Testis (tissue), 3 donors: ENCODE results near the gene ATE1. TPM values are rescaled to one million over a fixed set of nuclear protein-coding genes. Genes with fewer than 3 reads are reported as not detected.
"Not testable (repeated sequence)": the region's sequence is repeated elsewhere in the genome, so short reads cannot be mapped to it uniquely, and the experiment has no call there.

Experiments used
- DNase-seq: peaks from one replicate; pipeline ENCODE4 v3.0.0-alpha.2; 2019
- H3K27ac ChIP-seq, 2 donors: fragments of 200-600 bp; sonication (generic); one replicate each; pipeline ENCODE4 v1.5.1; 2019
- H3K27me3 ChIP-seq: fragments of 200-600 bp; sonication (generic); one replicate; pipeline ENCODE4 v1.5.1; 2019
- H3K36me3 ChIP-seq: fragments of 200-600 bp; sonication (generic); one replicate; pipeline ENCODE4 v1.5.1; 2017; ENCODE audit warnings: low read depth; ENCODE audit errors: missing control alignments
- H3K4me1 ChIP-seq: fragments of 200-600 bp; sonication (generic); one replicate; pipeline ENCODE4 v1.5.1; 2019
- H3K4me3 ChIP-seq, 2 donors: fragments of 200-600 bp; sonication (generic); one replicate each; pipeline ENCODE4 v1.5.1; 2017 to 2019
- H3K9me3 ChIP-seq: fragments of 200-600 bp; sonication (generic); one replicate; pipeline ENCODE4 v1.5.1; 2017
- POLR2A ChIP-seq: fragments of 450-650 bp; IDR thresholded peaks from one replicate; pipeline ENCODE4 v1.6.1; 2017; ENCODE audit warnings: antibody characterized with exemption, mild to moderate bottlenecking, moderate library complexity
- WGBS, 2 donors: methylation state at CpG; one replicate each; pipeline ENCODE4 v1.1.5; 2018; 5-methylcytosine and 5-hydroxymethylcytosine counted together
- intact Hi-C: fragments of 100-400 bp; cut with DNase I; formaldehyde crosslinking; loops from one replicate; pipeline ENCODE4 v1.15.1; 2023; ENCODE audit warnings: low total_unique reads
- polyA plus RNA-seq: library from polyadenylated mRNA; stranded (reverse); fragments of 350-450 nt; fragmentation: Illumina TruSeq; extraction: RNeasy Lipid Tissue Mini Kit (QIAGEN cat#74804); gene quantifications from one replicate; pipeline ENCODE4 v1.2.3, GENCODE V29; 2014; ENCODE audit warnings: low read depth, low replicate concordance; ENCODE audit not compliant: insufficient read depth
- total RNA-seq, 2 donors: library from RNA; depleted of rRNA; stranded (reverse); fragments of >200 nt; gene quantifications; one replicate each; pipeline ENCODE4 v1.2.3, GENCODE V29; 2016
- TF ChIP-seq, protein P1 (sequence below), 3 experiments: fragments of 450-650 bp in 2 of 3; fragments of 200-600 bp in 1 of 3; sonication (generic) in 1 of 3; IDR thresholded peaks; one replicate each; pipeline ENCODE4 v1.5.1; 2016 to 2019; ENCODE audit warnings: antibody characterized with exemption in 3 of 3, mild to moderate bottlenecking in 2 of 3, moderate library complexity in 1 of 3

The ATE1 gene
- total and polyA plus RNA-seq, 3 donors from 2014 or later = 29.8 to 41.9 (median 34.0) TPM

DNA sequence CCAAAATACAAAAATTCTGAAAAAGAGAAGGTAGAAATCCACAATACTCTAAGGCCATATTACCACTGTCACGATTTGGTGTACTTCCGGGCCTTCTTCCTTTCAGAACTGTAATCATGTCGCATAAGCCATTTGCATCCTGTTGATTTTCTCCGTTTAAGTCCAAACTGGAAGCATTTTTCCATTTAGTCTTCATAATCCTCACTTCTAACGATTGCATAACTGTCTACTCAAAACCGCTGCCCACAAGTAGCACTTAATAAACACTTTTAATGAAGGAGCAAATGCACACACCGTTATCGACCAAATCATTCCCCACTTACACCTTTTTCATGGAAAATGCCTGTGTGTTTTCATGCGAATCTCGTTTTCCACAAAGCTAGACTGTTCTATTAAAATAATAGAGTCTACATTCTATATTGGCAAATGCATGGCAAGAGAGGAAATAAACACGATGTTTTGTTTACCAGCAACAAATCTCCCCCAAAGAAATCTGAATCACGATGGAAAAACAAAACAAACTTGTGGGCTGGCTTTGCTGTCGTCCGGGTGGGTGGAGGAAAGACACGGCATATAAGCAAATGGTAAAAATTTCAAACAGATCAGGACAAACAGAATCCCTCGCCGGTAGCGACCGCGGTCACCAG is 1.0 kb downstream of the ATE1 start:
- no peaks in the 10 kb centered on the region for H3K9me3 ChIP-seq
- peak overlapping the region; percentile 95 to 99 for H3K27ac ChIP-seq
- no peaks in the 10 kb centered on the region for H3K36me3 ChIP-seq
- H3K4me3 ChIP-seq = peak overlapping the region; percentile 89 to 98
- 1% methylated on average over 20 of the region's 20 CpGs for WGBS, 2 donors
- no peaks in the 10 kb centered on the region for H3K27me3 ChIP-seq
- H3K4me1 ChIP-seq = peaks cover 15% of the 10 kb centered on the region
- TF ChIP-seq, protein P1, sequence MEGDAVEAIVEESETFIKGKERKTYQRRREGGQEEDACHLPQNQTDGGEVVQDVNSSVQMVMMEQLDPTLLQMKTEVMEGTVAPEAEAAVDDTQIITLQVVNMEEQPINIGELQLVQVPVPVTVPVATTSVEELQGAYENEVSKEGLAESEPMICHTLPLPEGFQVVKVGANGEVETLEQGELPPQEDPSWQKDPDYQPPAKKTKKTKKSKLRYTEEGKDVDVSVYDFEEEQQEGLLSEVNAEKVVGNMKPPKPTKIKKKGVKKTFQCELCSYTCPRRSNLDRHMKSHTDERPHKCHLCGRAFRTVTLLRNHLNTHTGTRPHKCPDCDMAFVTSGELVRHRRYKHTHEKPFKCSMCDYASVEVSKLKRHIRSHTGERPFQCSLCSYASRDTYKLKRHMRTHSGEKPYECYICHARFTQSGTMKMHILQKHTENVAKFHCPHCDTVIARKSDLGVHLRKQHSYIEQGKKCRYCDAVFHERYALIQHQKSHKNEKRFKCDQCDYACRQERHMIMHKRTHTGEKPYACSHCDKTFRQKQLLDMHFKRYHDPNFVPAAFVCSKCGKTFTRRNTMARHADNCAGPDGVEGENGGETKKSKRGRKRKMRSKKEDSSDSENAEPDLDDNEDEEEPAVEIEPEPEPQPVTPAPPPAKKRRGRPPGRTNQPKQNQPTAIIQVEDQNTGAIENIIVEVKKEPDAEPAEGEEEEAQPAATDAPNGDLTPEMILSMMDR (IDR thresholded peaks at IDR 0.05) = no peak
- no peak for TF ChIP-seq POLR2A
- no peak for DNase-seq
- intact Hi-C loops = loop anchor here (10.0 kb wide), 1 partner anchor 188 kb away; no protein-coding TSS in a partner anchor

DNA sequence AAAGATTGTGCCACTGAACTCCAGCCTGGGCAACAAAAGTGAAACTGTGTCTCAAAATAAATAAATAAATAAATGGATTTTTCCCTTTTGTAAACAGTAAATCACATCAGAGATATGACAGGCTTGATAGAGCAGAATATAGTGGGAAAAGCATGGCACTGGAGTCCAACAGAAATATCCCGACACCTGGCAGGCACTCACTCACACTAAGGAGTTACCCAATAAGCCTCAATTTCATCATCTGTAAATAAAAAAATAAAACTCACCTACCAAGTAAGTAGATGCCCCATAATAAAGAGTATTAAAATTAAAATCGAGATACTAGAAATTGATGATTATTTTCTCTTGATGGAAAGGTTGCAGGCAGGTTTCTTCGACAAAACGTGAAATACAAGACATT is 1.7 kb downstream of the ATE1 start:
- TF ChIP-seq, protein P1 (IDR thresholded peaks at IDR 0.05) = no peak
- TF ChIP-seq POLR2A = no peak
- DNase-seq = no peak
- H3K4me1 ChIP-seq = peaks cover 15% of the 10 kb centered on the region
- no peak overlapping the region for H3K4me3 ChIP-seq
- peak overlapping the region in 1 of 2 donors; percentile 99 for H3K27ac ChIP-seq
- H3K27me3 ChIP-seq = no peaks in the 10 kb centered on the region
- H3K9me3 ChIP-seq = no peaks in the 10 kb centered on the region
- WGBS, 2 donors = 65 to 74% methylated on average over 4 of the region's 4 CpGs
- H3K36me3 ChIP-seq = no peaks in the 10 kb centered on the region
- intact Hi-C loops = loop anchor here (10.0 kb wide), 1 partner anchor 189 kb away; no protein-coding TSS in a partner anchor

DNA sequence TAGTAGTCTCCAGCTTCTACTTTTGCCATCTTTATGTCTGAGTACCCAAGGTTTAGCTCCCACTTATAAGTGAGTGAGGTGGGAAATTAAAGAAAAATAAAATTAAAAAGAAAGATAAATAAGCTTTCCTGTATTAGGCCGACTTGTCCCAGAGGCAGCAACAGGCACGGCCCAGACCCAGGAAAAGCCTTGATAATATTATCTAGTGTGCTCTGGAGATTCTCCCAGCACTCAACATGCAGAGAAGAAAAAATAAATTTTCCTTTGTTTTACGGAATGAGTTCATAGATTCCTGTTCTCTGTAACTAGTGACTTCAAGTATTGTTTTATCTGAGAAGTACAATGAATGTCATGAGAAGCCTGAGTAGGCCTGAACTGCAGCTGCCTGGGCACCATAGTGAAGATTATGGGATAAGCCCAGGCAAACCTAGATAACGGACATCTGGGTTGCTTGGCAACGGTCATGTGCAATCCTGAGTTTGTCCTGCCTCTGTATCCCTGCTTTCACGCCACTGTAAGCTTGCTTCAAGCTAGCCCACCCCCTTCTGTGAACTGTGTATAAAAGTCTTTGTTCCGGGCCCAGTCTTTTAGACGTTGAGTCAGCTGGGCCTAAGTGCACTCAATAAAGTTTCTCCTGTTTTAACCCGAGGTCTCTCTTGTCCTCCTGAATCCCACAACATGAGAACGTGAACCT is 6.4 kb downstream of the ATE1 start:
- Histone ChIP-seq H3K4me1 (peaks cover 3% of the 10 kb centered on the region), H3K36me3 (no peaks in the 10 kb centered on the region), H3K27me3 (no peaks in the 10 kb centered on the region), H3K4me3 (no peak overlapping the region), H3K9me3 (no peaks in the 10 kb centered on the region), H3K27ac (peak overlapping the region in 1 of 2 donors; percentile 65)
- 35 to 60% methylated on average over 10 of the region's 10 CpGs for WGBS, 2 donors
- DNase-seq = no peak
- intact Hi-C loops = loop anchor here (10.0 kb wide), 1 partner anchor 193 kb away; no protein-coding TSS in a partner anchor
- TF ChIP-seq, protein P1 (IDR thresholded peaks at IDR 0.05) = no peak
- no peak for TF ChIP-seq POLR2A

DNA sequence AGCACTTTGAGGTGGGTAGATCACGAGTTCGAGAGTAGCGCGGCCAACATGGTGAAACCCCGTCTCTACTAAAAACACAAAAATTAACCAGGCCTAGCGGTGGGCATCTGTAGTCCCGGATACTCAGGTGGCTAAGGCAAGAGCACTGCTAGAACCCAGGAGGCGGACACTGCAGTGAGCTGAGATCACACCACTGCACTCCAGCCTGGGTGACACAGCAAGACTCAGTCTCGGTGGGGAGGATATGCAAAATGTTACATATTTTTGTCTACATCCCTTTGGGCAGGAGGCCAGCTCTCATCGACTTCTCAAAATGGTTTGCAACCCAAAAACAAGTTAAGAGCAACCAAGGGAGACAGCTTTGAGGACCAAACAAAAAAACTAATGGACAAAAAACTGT is 8.2 kb downstream of the ATE1 start:
- intact Hi-C loops = loop anchor here (10.0 kb wide), 1 partner anchor 195 kb away; no protein-coding TSS in a partner anchor
- no peaks in the 10 kb centered on the region for H3K9me3 ChIP-seq

DNA sequence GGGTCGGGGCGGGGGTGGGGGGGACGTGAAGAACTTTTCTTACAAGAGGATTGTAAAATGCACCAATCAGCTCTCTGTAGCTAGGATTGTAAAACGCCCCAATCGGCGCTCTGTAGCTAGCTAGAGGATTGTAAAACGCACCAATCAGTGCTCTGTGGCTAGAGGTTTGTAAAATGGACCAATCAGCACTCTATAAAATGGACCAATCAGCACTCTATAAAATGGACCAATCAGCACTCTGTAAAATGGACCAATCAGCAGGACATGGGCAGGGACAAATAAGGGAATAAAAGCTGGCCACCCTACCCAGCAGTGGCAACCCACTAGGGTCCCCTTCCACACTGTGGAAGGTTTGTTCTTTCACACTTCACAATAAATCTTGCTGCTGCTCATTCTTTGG is 9.0 kb downstream of the ATE1 start:
- H3K4me1 ChIP-seq, H3K9me3 ChIP-seq, H3K4me3 ChIP-seq, intact Hi-C loops, H3K27ac ChIP-seq, H3K27me3 ChIP-seq, H3K36me3 ChIP-seq: not testable (repeated sequence)
- 90 to 91% methylated on average over 7 of the region's 7 CpGs for WGBS, 2 donors
- peak; percentile 28 for DNase-seq

More for the DNA sequence above, 8.2 kb downstream of the ATE1 start:
- Histone ChIP-seq H3K27ac (no peak overlapping the region), H3K4me1 (no peaks in the 10 kb centered on the region), H3K4me3 (no peak overlapping the region), H3K36me3 (no peaks in the 10 kb centered on the region), H3K27me3 (no peaks in the 10 kb centered on the region)
- TF ChIP-seq, protein P1 (IDR thresholded peaks at IDR 0.05) = no peak
- TF ChIP-seq POLR2A = no peak
- no peak for DNase-seq
- WGBS, 2 donors = 90 to 94% methylated on average over 10 of the region's 10 CpGs
